ENCODE results near the gene RPS3.

The RPS3 gene

DNA sequence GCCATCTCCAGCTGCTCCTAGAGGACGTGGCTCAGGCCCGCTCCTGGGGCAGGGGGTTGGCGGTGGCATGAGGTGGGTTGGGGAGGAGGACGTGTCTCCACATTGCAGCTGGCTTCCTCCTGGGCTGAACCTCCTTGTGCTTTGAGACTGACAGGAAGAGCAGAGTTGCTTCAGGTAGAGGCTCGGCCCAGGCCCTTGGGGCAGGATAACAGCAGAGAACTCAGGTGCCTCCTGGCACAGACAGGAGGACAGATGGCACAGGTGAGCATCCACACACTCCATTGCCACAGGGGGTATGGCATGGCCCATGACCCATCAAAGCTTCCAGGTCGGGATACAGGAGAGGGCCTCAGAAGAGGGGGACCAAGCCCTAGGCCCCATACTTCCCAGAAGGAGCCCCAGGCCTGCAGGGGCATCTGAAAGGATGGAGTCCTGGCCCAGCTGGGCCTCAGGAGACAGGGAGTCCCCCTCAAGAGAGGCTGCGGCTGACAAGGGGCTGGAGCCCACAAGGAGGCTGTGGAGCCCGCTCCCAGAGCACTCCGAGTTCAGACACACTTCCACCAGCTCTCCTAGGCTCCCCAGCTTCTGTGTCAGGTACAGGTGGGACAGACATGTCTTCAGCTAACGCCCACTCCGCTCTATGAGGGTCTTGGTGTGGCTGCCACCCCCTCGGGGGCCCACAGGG is 35.7 kb downstream of the RPS3 start:
- no peak for DNase-seq (ENCODE audit: low spot score)

DNA sequence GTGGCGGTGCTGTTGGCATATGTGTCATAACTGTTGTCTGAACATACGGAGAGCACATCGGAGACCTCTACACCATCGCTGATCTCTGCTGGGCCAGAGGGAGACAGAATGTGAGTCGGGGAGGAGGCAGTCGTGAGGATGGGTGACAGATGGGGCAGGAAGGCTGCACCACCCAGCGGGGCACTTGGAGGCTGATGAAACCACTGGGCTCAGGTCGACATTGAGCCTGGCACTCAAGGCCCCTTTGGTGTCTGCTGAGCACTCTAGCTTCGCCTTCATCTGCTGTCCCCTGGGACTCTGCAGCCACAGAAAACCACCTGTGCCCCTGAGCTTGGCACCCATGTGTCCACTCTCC is 36.2 kb downstream of the RPS3 start:
- DNase-seq (ENCODE audit: low spot score), result no peak

DNA sequence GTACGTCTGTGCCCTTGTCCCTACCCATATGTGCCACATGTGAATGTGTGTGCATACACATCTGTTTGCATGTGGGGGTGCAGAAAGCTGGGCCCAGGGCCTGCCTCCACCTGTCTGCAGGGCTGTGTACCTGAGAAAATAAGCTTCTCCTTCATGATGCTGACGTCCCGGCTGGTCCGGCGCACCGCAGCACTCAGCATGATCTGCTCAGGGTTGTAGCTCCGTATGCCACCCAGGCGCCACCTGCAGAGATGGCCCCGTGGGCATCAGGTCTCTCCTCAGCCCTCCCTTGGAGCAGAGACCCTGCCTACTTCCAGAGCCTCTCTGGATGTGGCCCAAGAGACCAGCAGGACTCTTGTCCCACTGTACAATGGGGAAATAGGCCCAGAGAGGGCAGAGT is 37.5 kb downstream of the RPS3 start:
- DNase-seq (ENCODE audit: low spot score), result no peak

DNA sequence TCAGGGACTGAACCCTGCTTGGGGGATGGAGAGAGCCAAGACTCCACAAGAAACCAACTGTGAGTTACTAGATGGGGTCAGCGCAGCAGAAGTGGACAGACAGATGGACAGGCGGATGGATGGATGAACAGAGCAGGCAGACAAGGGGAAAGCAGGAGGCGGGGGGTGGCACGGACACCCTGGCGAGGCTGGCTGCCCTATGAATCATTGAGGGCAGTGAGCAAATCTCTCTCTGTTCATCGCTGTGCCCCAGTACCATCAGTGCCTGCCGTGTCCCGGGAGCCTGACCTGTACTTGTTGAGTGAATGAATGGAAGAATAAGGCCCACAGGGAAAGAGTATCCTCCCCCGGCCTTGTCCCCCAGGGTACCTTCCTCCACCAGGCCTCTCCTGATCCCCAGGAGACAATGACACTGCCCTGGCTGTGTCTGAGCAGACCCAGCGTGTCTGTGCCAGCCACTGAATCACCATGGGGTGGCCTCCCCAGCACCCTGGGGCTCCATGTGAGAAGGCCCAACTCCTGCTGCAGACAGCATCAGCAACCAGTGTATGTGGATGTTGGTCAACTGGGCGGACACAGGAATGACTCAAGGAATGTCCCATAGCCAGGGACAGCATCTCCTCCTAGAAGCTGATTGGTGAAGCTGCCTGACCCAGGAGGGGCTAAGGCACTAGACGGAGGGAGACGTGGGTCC is 38.8 kb downstream of the RPS3 start:
- DNase-seq (ENCODE audit: low spot score), result no peak

DNA sequence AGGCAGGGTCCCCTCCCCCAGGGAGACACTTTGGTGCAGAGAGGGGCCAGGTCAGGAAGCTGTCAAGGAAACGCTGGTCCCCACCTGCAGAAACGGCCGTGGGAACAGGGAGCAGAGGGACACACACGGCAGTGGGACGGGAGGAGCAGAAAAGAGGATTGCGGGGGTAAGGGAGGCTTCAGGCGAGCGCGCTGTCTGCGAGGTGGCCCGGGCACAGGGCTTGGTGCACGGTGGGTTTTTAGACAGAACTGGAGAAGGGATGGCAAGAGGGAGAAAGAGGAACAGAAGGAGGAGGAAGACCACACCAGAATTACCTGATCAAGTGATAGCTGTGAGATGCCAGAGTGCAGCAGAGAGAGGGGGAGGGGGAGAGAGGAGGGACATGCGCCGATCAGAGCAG is 39.7 kb downstream of the RPS3 start:
- no peak for DNase-seq (ENCODE audit: low spot score)

DNA sequence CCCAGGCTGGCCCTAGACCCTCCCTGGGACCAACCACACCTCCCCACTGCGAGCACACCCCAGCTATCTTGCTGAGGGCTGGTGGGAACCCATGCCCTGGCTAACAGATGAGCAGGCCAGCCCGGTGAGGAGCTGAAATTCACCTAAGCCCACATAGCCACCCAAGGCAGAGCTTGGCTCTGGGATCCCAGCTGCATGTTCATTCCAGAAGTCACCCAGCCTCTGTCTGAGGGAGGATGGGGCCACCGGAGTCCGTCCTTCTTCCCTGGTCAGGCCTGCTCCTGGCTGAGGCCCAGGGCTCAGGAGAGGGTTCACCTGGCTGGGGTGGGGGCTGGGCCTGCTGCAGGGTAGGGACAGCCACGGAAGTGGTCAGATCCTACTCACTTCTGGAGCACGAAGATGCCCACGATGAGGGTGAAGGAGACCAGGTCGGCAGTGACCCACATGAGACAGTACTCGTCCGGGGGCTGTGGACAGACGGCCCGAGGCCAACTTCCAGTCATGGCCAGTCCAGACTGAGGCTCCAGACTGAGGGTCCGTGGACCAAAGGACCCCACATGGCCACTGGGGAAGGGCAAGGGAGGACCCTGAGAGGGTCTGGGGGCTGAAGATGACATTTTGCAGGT is 40.3 kb downstream of the RPS3 start:
- DNase-seq (ENCODE audit: low spot score), result no peak

DNA sequence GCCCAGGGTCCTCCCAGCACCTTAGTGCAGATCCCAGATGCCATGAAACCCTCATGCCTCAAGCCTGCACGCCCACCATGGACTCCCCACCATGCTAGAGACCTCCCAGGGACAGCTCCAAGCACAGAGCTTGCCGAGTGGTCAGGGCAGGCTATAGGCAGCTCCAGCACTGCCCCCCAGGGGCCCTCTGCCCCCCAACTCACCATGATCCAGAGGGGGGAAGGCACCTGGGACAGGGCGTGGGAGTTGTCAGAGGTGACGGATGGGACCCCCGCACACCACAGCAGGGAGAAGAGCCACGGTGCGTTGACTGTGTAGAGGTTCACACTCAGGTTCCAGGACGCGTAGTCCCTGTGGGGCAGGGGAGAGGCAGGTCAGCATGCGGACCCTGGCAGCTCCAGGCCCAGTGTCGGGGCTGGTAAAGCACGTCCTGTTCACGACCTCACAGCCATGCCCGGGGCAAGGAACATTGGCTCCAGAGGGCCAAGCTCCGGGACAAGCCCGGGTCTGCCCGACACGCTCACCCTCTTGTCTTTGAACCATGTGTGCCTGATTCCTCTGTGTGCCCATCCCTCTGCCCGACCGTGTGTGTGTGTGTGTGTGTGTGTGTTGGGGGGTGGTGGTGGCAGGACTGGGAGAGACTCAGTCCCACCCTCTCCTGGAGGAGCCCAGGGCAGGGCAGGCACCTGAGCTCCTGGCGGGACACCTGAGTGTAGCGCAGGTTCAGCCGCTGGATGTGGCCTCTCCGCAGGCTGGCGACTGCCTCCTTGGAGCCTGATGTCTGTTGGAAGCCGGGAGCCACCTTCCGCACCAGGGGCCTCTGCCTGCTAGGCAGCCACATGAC is 41.9 kb downstream of the RPS3 start:
- no peak for DNase-seq (ENCODE audit: low spot score)

DNA sequence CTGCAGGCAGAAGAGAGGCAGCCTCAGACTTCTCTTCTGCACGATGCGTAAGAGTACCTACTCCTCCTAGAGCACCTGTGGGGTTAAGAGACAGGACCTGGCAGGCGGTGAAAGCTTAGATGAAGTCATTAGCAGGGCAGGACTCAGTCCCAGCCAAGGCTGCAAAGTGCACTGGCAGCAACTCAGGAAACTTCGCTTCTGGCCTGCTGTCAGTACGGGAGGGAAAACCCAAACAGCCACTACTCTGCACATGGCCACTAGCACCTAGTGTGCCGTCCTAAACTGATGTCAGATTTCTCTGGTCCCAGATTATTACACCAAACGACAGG is 42.5 kb downstream of the RPS3 start:
- DNase-seq (ENCODE audit: low spot score), result no peak

DNA sequence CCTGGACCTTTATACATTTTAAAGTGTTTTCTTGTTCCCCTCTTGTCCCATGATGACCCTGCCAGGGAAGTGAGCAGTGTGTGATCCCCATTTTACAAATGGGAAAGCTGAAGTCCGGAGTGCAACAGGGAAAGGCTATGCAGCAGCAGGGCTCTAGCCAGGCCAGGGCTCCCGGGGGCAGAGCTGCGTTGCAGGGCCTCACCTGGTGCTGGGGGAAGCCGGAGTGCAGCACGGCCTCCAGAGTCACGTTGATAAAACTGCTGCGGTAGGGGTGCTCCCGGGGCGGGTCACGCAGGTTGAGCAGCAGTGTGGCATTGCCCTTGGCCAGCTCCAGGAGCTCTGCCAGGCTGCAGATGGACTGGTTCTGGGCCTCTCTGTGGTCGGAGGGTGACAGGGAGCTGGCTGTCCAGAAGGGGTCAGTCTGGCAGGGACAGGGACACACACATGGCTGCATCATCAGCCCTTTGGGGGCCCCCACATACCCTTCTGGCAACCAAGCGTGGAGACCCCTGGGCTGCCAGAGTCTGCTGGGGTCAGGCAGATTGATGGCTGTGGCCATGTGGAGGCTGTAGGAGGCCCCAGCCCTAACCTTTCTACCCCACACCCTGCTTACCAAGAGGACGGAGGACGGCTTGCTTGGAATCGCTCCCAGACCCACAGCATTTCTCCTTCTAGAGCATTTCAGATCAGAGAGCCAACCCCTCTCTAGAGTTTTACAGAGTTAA is 43.0 kb downstream of the RPS3 start:
- DNase-seq (ENCODE audit: low spot score), result no peak

DNA sequence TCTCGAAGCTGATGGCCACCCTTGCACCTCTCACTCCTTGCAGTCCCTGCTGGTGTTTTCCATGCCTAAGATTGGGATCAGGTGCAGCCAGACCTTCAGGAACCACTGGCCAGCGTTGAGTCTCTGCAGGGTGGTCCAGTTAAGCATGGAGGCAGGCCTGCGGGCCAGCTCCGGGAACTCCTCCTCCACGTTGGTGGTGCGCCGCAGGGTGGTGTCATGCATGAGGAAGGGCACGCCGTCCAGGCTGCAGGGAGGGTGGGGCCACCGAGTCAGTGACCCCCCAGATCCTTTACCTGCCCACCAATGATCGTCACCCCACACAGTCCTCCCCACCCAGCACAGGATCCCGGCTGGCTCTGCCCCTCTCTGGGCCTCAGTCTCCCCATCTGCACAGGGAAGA is 43.7 kb downstream of the RPS3 start:
- DNase-seq (ENCODE audit: low spot score), result no peak

DNA sequence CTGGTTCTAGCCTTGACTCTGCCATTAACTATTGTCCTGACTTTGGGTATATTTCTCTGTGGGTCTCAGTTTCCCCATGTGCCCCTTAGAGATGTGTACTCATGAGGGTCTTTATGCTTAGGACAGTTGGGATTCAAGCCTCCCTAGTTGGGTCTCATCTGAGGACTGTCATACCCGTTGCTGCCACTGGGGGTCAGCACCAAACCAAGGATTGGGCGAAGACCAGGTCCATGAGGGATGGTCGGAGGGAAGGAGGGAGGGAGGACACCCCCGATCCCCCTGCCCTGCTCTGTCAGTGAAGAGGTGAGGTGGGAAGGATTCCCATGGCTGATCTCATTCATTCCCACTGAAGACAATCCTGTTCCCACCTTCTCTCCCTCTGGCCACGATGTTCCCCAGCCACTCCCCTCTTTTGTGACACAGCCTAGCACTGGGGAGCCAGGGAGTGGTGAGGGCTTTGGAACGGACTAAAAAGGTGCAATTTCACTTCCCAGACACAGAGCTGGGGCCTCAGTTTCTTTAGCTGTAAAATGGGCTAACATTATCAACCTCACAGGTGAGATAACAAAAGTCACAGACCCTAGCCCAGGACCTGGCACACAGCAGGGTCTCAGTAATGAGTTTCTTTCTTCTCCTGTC is 46.1 kb downstream of the RPS3 start:
- peak; percentile 84 for DNase-seq (ENCODE audit: low spot score)

DNA sequence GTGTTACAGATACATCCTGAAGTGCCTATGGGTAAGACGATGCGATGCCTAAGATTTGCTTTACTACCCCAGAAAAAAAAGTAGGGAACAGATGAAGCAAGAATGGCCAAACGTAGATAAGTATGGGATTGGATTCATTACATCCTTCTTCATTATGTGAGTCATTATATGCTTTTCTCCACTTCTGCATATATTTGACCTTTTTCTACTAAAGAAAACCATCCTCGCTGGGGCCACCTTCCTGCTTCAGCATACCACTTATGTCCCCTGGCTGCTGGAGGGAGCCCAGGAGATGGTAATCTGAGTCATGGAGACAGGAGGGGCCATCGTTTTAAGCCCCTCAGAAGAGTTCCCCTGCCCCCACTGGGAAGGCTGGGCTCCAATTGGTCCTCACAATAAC is 48.1 kb downstream of the RPS3 start:
- no peak for DNase-seq (ENCODE audit: low spot score)

DNA sequence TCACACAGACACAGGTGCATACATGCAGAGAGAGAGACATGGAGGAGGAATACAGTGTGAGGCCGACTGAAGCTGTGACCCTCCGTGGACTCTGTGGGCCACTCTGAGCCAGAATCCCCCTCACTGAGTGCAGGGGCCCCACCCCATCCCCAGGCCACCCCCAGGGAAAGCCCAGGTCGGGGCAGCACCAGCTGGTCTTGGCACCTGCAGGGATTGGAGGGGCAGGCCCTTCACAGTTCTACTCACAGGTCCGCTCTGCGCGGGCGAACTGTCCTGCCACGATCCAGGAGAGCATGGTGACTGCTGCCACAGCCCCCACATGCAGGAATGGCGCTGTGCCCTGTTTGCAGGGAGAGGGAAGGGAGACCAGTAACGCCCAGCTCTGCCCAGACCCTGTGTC is 50.0 kb downstream of the RPS3 start:
- no peak for DNase-seq (ENCODE audit: low spot score)

DNA sequence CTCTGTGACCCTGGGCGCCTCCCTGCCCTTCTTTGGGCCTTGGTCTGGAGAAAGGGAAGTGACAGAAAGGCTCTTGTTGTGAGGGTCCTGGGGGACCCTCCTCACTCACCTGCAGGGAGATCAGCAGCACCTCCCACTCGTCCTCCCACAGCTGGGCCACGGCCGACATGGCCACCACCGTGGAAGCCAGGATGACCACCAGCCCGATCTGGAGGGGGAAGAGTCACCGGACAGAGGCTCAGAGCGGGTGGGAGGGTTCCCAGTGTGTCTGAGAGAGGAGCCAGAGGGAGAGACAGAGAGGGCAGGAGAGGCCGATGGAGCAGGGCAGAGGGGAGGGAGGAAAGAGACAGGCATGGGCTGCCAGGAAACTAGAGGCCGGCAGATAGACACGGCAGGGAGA is 50.5 kb downstream of the RPS3 start:
- no peak for DNase-seq (ENCODE audit: low spot score)

DNA sequence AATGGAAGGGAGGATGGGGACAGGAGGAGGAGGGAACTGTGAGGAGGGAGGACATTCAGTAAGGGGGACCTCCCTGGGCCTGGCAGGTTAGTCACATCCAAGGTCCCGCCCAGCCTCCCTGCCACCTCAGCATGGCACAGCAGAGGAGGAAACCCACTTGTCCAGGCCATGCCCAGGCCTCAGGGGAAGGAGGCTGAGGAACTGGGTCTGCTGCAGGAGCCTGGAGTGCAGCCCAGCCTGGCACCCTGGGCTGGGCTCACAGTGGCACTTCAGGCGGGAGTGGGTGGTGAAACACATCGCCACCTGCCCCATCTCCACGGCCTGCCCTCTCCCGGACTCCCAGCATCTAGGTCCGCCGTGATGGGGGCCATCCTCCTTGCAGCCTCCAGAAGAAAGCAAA is 50.9 kb downstream of the RPS3 start:
- no peak for DNase-seq (ENCODE audit: low spot score)

DNA sequence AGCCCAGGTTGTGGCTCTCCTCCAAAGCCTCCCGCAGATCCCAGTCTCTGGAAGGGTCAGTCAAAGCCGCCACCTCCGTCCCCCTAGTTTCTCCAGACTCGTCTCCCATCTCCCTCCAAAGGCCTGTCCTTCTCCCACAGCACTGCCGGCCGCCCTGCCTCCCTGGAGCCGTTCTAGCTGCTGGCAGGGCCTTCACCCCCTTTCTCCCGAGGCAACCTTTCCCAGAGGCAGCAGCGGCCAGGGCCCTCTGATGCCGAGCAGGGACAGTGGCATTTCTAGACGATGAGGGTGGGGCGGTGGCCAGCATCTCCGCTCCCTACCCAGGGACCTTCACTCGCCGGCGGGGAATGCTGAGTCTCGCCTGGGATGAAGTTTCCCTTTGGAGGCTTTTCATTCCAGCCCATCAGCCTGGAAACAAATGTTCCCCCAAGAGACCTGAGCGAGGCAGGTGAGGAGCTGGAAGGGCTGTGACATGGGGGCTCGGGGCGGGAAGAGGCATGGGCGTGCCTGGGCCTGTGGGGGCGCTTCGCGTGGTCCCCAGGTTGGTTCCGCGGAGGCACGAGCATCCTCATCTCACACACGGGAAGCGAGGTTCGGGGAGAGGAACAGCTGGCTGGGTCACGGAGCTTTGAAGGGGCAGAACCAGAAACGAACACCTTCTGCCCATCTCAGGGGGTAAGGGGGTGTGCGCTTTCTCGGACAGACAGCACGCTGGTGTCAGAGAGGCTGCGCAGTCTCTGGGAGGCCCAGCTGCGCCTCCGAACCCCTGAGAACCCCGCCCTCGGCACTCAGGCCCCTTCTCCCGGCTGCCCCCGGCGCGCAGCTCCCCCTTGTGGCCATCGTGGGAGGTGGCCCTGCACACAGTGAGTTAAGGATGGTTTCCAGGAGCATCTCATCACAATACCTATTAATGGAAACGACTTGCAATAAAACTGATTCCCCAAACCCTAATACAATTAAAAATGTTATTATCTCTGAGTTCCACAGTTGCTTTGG is 51.8 kb downstream of the RPS3 start:
- peak; percentile 73 for DNase-seq (ENCODE audit: low spot score)

DNA sequence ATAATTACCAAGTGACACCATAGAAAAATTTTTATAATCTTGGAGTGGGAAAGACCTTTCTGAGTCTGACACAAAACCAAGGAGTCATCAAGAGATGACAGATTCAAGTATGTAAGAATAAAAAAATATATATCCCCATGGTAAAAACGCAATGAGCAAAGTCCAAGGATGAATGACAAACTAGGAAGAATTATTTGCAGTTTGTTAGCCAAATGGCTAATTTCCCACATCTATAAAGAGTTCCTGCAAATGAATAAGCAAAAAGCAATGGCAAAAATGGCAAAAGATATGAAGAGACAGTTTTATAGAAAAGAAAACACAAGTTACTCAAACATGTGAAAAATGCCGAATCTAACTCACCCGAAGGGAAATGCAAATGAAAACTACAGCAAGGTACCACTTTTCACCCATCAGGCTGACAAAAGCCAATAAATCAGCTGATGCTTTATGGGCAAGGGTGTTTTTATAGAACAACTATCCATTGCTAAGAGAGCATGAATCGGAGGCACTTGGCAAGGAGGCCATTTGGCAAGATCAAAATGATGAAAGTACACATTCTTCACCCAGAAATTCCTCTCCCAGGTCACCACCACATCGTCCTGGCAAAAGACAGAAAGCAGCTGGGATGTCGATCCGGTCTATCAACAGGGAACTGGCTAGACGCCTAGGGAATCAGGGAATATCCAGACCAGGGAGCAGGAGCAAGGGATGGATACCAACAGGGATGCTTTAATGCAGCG is 54.8 kb downstream of the RPS3 start:
- DNase-seq (ENCODE audit: low spot score), result no peak

DNA sequence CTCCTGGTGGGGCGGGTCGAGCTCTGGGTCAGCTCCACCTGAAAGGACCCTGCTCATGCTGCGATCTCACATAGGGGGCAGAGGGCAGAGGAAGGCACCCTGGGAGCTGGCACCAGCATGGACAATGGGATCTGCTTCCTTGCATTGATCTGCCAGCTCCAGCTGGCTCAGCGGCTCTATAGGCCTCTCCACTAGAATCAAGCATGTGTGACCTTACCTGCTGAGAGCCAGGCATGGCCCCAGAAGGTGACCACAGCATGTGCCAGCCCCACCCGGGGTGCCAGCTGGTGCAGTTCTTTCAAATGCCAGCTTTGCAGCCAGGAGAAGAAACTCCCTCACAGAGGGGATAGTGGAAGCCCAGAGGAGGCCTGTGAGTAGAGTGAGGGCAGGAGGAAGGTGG is 55.7 kb downstream of the RPS3 start:
- no peak for DNase-seq (ENCODE audit: low spot score)

Measured in ecto neural progenitor cell (in vitro differentiated cells).